Gastrocnemius medialis (tissue), 4 donors: Measurements from ENCODE around the gene AGAP1. TPM values are rescaled to one million over a fixed set of nuclear protein-coding genes. Genes with fewer than 3 reads are reported as not detected.

Experiments used
- ATAC-seq, 2 donors: fragments of 150-250 bp; one replicate each; pipeline ENCODE4 v1.9.1; 2016
- DNase-seq, 2 donors: peaks; one replicate each; pipeline ENCODE4 v3.0.0-alpha.2; 2019
- H3K27ac ChIP-seq, 4 donors: fragments of 200-600 bp; sonication (generic); 1 replicate in 1 of 4; 2 replicates in 3 of 4; pipeline ENCODE4 v1.5.1; 2016 to 2018; ENCODE audit warnings: mild to moderate bottlenecking in 2 of 4, moderate library complexity in 1 of 4
- H3K27me3 ChIP-seq, 3 donors: fragments of 200-600 bp; sonication (generic) in 2 of 3; 1 replicate in 1 of 3; 2 replicates in 2 of 3; pipeline versions ENCODE4 v1.5.1 to v1.6.0; 2016 to 2019; ENCODE audit warnings: mild to moderate bottlenecking in 1 of 3, moderate library complexity in 1 of 3
- H3K36me3 ChIP-seq, 2 donors: fragments of 200-600 bp; sonication (generic) in 1 of 2; one replicate each; pipeline ENCODE4 v1.5.1; 2017 to 2018
- H3K4me1 ChIP-seq, 2 donors: fragments of 200-600 bp; sonication (generic) in 1 of 2; one replicate each; pipeline ENCODE4 v1.5.1; 2016 to 2017; ENCODE audit warnings: mild to moderate bottlenecking in 2 of 2
- H3K4me3 ChIP-seq, 4 donors: fragments of 200-600 bp; sonication (generic) in 3 of 4; 1 replicate in 1 of 4; 2 replicates in 3 of 4; pipeline ENCODE4 v1.5.1; 2016 to 2019; ENCODE audit warnings: mild to moderate bottlenecking in 2 of 4
- H3K9me3 ChIP-seq, 3 donors: fragments of 200-600 bp; sonication (generic) in 2 of 3; 1 replicate in 1 of 3; 2 replicates in 2 of 3; pipeline ENCODE4 v1.5.1; 2016 to 2019
- POLR2A ChIP-seq, 2 donors: fragments of 450-650 bp; IDR thresholded peaks; one replicate each; pipeline ENCODE4 v1.6.1; 2017; ENCODE audit warnings: antibody characterized with exemption in 2 of 2, mild to moderate bottlenecking in 2 of 2, moderate library complexity in 2 of 2
- in situ Hi-C, 4 donors: fragments of 200-750 bp; cut with MboI; loops; one replicate each; pipeline versions ENCODE4 v1.15.0 to v1.8.0; 2017; ENCODE audit warnings: low sequenced_read_pairs in 4 of 4
- intact Hi-C: fragments of 100-400 bp; cut with DNase I; formaldehyde crosslinking; loops from one replicate; pipeline ENCODE4 v1.15.1; 2023; ENCODE audit warnings: low total_unique reads
- total RNA-seq, 4 donors: library from RNA; depleted of rRNA; stranded (reverse); fragments of >200 nt; gene quantifications; one replicate each; pipeline versions ENCODE4 v1.1.0 to v1.2.3, GENCODE V29; 2016
- TF ChIP-seq, protein P1 (sequence below), 5 experiments: fragments of 450-650 bp in 3 of 5; fragments of 200-600 bp in 2 of 5; sonication (generic) in 2 of 5; IDR thresholded peaks in 4 of 5; conservative IDR thresholded peaks in 1 of 5; 1 replicate in 4 of 5; 2 replicates in 1 of 5; pipeline ENCODE4 v1.5.1; 2016 to 2019; ENCODE audit warnings: antibody characterized with exemption in 5 of 5, mild to moderate bottlenecking in 3 of 5, moderate library complexity in 3 of 5

Gene AGAP1
- total RNA-seq, 4 donors from 2014 or later, result 8.5 to 26.8 (median 14.4) TPM

DNA sequence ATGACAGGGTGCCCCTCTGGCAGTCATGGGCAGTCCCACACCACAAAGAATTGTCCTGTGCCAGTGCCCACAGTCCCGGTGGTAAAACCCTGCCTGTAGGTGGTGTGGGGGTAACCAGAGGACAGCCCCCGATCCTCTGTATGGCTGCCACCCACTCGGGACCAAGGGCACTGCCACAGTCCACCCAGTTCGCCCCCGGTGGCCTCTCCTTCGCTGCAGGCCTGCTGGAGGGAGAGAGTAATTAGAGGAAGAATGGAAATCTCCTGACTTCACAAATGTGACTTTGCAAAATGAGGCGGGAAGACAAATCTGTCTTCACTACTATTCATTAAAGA, 663.0 kb downstream of the AGAP1 start:
- TF ChIP-seq POLR2A (IDR thresholded peaks at IDR 0.05), result no peak
- TF ChIP-seq, protein P1, sequence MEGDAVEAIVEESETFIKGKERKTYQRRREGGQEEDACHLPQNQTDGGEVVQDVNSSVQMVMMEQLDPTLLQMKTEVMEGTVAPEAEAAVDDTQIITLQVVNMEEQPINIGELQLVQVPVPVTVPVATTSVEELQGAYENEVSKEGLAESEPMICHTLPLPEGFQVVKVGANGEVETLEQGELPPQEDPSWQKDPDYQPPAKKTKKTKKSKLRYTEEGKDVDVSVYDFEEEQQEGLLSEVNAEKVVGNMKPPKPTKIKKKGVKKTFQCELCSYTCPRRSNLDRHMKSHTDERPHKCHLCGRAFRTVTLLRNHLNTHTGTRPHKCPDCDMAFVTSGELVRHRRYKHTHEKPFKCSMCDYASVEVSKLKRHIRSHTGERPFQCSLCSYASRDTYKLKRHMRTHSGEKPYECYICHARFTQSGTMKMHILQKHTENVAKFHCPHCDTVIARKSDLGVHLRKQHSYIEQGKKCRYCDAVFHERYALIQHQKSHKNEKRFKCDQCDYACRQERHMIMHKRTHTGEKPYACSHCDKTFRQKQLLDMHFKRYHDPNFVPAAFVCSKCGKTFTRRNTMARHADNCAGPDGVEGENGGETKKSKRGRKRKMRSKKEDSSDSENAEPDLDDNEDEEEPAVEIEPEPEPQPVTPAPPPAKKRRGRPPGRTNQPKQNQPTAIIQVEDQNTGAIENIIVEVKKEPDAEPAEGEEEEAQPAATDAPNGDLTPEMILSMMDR (IDR thresholded peaks at IDR 0.05 in 4 of 5, conservative IDR thresholded peaks at IDR 0.05 in 1 of 5), result no peak
- Histone ChIP-seq H3K9me3 (peaks cover 0 to 4% (median 0%) of the 10 kb centered on the region in 3 donors), H3K4me1 (no peaks in the 10 kb centered on the region), H3K36me3 (no peaks in the 10 kb centered on the region), H3K27ac (no peak overlapping the region), H3K4me3 (no peak overlapping the region), H3K27me3 (peaks cover 12 to 32% (median 23%) of the 10 kb centered on the region in 3 donors)
- in situ Hi-C loops (no loop called here), intact Hi-C loops (no loop called here)
- DNase-seq (no peak), ATAC-seq (no peak)

DNA sequence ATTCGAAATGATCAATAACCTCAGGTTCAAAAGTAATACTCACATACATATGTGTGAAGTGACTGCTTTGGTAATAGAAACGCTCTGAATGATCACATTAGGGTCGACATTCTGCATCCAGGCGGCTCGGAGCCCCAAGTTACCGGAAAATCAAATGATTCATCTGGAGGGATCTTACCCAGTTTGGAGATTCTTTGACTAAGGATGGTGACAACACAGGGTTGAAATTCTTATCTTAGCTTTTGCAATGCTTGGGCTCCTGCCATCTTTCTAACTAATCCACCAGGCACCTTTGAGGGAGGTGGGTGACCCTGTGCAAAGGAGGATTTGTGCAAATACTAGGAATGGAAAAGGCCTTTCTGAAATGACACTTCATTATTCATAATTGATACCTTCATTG, 663.5 kb downstream of the AGAP1 start:
- intact Hi-C loops, result no loop called here

DNA sequence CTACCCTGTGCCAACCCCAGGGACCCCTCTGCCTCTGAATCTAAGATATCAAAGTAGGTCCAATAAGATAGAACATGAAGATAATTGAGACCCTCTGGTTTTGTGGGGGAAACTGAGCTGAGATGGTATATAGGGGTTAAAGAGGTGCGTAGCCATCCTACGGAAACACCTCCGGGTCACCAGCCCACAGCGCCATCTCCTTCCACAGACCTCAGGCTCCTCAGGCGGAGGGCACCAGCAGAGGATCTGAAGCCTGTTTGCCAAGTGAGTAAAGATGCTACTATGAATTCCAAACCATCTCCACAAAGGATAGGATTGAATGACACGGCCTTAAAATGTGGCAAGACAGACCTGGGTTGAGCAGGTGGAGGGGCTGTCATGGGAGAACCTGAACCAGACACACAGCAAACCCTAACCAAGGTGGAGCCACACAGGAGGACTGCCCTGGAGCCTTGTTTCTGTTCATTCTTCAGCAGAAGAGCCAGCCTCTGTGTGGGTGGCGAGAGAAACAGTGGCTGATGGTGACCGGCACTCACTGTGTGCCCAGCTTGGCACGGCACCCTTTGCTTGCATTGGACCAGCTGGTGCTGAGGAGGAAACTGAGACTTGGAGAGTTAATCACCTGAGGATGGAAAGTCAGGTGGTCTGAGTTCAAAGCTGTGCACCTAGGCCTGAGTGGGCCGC, 664.1 kb downstream of the AGAP1 start:
- Histone ChIP-seq H3K4me1 (no peaks in the 10 kb centered on the region), H3K36me3 (no peaks in the 10 kb centered on the region), H3K27ac (no peak overlapping the region), H3K27me3 (peaks cover 20 to 43% (median 34%) of the 10 kb centered on the region in 3 donors), H3K4me3 (no peak overlapping the region), H3K9me3 (no peaks in the 10 kb centered on the region)
- DNase-seq (no peak), ATAC-seq (no peak)
- in situ Hi-C loops, result no loop called here
- intact Hi-C loops, result no loop called here
- no peak for TF ChIP-seq POLR2A (IDR thresholded peaks at IDR 0.05)
- TF ChIP-seq, protein P1 (IDR thresholded peaks at IDR 0.05 in 4 of 5, conservative IDR thresholded peaks at IDR 0.05 in 1 of 5), result no peak

More for the DNA sequence above, 663.5 kb downstream of the AGAP1 start:
- Histone ChIP-seq H3K27me3 (peaks cover 18 to 37% (median 28%) of the 10 kb centered on the region in 3 donors), H3K4me1 (no peaks in the 10 kb centered on the region), H3K4me3 (no peak overlapping the region), H3K36me3 (no peaks in the 10 kb centered on the region), H3K27ac (no peak overlapping the region), H3K9me3 (peaks cover 0 to 4% (median 0%) of the 10 kb centered on the region in 3 donors)
- no peak for TF ChIP-seq POLR2A (IDR thresholded peaks at IDR 0.05)
- no peak for ATAC-seq
- in situ Hi-C loops, result no loop called here
- DNase-seq, result no peak

DNA sequence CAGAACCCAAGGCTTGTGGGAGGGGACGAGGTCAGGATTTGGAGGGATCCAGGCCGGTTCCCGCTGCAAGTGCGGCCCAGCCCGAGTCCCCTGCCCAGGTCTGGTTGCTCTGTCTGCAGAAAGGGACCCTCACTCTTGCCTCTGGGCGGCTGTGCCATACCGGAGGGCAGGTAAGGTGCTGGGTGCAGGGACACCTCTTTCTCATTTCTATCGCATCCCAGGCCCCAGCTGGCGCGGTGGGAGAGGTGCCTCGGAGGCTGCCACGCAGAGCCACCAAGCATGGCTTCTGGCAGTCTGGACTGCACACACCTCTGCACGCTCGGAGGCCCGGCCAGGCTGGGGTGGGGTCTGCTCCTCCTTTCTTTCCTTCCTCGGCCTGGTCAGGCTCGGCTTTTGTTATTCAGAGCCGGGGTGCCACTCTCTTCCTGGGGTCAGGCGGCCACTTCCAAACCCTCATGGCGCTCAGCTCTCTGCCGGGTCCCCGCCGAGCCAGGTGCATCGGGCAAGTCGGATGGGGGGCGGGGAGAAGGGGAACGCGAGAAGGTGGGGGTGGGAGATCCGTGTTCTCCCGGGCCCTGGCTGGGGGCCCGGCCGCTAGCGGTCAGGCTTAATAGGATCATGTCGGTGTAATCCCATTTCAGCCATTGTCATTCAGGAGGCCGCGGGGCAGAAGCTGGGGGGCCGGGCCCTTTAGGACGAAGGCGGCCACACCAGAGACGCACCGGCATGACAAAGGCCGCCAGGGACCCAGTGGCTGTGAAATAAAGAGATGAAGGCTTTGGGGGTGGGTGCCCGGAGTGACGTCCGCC, 665.3 kb downstream of the AGAP1 start:
- H3K27ac ChIP-seq, result no peak overlapping the region
- intact Hi-C loops, result no loop called here
- no peaks in the 10 kb centered on the region for H3K36me3 ChIP-seq
- no peak overlapping the region for H3K4me3 ChIP-seq
- TF ChIP-seq, protein P1 (IDR thresholded peaks at IDR 0.05 in 4 of 5, conservative IDR thresholded peaks at IDR 0.05 in 1 of 5), result no peak
- no peak for TF ChIP-seq POLR2A (IDR thresholded peaks at IDR 0.05)
- H3K4me1 ChIP-seq, result peaks cover 3 to 4% of the 10 kb centered on the region in 2 donors
- H3K27me3 ChIP-seq, result peaks cover 32 to 55% (median 46%) of the 10 kb centered on the region in 3 donors
- DNase-seq (no peak), ATAC-seq (no peak)
- H3K9me3 ChIP-seq, result no peaks in the 10 kb centered on the region
- in situ Hi-C loops, result no loop called here

DNA sequence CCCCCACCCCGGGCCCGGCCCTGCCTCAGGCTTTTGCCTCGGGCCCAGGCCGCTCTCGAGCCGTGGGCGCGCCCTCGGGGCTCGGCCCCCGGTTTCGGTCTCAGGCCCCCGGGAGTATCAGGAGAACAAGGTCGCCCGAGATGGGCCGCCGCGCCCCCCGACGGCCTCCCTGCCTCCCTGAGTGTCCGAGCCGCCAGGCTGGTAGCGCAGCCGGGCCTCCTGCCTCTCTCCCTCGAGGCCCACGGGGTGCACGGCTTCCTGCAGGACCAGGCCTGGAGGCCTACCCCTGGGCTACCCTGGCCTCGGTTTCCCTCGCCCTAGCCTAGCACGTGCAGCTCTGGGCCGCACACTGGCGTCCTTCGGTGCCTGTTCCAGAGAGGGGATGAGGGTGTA, 665.9 kb downstream of the AGAP1 start:
- TF ChIP-seq POLR2A (IDR thresholded peaks at IDR 0.05), result no peak
- TF ChIP-seq, protein P1 (IDR thresholded peaks at IDR 0.05 in 4 of 5, conservative IDR thresholded peaks at IDR 0.05 in 1 of 5), result no peak
- H3K4me3 ChIP-seq, result no peak overlapping the region
- no peak for DNase-seq
- H3K4me1 ChIP-seq, result peaks cover 9 to 10% of the 10 kb centered on the region in 2 donors
- intact Hi-C loops (no loop called here), in situ Hi-C loops (no loop called here)
- no peak for ATAC-seq
- H3K36me3 ChIP-seq, result no peaks in the 10 kb centered on the region
- H3K27me3 ChIP-seq, result peaks cover 38 to 61% (median 52%) of the 10 kb centered on the region in 3 donors
- H3K9me3 ChIP-seq, result no peaks in the 10 kb centered on the region
- no peak overlapping the region for H3K27ac ChIP-seq
